Tongue (tissue), 2 donors: Measurements from ENCODE around the gene TRIM69. TPM values are rescaled to one million over a fixed set of nuclear protein-coding genes. Genes with fewer than 3 reads are reported as not detected.
A peak's percentile ranks its signal among the peaks of the same experiment; 100 is the strongest.
"Not testable (repeated sequence)": the region's sequence is repeated elsewhere in the genome, so short reads cannot be mapped to it uniquely, and the experiment has no call there.

Experiments used
- DNase-seq: peaks from one replicate; pipeline ENCODE4 v3.0.0-alpha.2; 2015
- total RNA-seq: library from RNA; depleted of rRNA; stranded (reverse); fragments of >200 nt; gene quantifications from one replicate; pipeline ENCODE4 v1.2.3, GENCODE V29; 2014

The TRIM69 gene, protein sequence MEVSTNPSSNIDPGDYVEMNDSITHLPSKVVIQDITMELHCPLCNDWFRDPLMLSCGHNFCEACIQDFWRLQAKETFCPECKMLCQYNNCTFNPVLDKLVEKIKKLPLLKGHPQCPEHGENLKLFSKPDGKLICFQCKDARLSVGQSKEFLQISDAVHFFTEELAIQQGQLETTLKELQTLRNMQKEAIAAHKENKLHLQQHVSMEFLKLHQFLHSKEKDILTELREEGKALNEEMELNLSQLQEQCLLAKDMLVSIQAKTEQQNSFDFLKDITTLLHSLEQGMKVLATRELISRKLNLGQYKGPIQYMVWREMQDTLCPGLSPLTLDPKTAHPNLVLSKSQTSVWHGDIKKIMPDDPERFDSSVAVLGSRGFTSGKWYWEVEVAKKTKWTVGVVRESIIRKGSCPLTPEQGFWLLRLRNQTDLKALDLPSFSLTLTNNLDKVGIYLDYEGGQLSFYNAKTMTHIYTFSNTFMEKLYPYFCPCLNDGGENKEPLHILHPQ
- total RNA-seq, result 36.8 TPM

DNA sequence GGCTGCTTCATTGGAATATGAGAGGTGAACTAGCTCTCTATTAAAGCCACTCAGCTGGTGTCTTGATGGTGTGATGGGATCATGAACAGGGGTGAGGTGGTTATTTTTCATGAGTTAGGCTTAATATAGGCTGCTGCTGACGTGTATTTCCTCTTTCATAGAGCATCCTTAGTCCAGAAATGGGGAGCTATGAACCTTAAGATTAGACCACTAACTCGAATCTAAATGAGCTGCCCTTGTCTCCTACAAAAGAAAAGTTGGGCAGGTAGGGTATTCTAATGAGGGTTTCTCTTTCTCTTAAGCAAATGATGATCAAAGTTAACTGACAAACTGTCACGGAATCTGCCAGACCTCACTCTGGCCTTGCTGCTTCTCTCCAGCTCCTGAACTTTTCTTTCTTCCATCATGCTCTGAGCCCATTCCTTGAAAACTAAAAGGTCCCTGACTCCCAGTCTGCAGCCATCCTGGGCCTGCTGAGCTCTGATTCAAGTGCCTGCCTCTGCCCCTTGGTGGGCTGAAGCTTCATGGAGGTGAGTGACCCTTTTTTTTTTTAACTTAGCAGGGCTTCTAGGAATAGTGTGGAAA is at the start of gene TRIM69:
TRIM69 (plus strand) TSS at position 348 of the 585 bp plus-strand sequence; CDS start at position 525, 177 bp downstream.
- DNase-seq, result no peak

DNA sequence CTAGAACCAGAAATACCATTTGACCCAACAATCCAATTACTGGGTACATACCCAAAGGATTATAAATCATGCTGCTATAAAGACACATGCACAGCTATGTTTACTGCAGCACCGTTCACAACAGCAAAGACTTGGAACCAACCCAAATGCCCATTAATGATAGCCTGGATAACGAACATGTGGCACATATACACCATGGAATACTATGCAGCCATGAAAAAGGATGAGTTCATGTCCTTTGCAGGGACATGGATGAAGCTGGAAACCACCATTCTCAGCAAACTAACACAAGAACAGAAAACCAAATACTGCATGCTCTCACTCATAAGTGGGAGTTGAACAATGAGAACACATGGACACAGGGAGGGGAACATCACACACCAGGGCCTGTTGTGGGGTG is 47.0 kb upstream of the TRIM69 start:
- not testable (repeated sequence) for DNase-seq

DNA sequence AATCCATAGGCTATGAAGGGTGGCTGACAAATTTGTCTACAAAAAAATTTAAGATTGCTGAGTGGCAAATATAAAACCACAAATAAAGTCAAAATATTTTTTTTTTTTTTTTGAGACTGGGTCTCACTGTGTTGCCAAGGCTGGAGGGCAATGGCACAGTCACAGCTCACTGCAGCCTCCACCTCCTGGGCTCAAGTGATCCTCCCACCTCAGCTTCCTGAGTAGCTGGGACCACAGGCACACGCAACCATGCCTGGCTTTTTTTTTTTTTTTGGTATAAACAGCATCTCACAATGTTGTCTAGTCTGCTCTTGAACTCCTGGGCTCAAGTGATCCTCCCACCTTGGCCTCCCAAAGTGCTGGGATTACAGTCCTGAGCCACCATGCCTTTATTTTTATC is 46.1 kb upstream of the TRIM69 start:
- DNase-seq, result not testable (repeated sequence)

DNA sequence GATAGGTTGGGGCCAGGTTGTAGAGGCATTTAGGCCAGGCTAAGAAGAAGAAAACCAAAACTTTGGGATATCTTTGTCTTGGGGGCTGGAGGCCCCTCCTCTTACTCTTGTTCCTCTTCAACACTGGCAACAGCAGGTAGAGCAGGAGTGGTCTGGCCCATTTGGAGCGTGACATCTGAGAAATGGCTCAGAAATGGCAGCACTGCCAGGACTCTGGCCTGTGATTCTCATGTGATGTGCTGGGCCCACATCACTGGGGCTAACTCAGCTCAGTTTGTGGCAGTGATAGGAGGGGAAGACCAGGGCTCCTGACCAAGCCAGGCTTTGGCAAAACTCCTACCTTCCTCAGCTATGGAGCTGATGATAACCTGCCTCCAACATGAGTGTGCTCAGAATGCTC is 43.7 kb upstream of the TRIM69 start:
- DNase-seq, result no peak

DNA sequence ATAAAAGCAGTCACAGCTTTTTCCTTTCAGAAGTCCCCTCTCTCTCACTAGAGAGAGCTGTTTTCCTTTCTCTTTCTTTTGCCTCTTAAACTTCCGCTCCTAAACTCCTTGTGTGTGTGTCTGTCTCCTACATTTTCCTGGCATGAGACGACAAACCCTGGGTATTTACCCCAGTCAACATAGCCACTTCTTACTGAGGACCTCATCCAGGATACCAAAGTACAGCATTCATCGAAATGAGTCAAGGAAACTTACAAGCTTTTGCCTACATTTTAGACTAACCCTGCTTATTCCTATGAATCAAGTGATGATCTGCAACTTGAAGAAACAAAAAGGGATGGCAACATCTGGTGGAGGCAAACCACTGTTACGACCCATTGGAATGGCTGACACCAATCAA is 41.9 kb upstream of the TRIM69 start:
- no peak for DNase-seq

DNA sequence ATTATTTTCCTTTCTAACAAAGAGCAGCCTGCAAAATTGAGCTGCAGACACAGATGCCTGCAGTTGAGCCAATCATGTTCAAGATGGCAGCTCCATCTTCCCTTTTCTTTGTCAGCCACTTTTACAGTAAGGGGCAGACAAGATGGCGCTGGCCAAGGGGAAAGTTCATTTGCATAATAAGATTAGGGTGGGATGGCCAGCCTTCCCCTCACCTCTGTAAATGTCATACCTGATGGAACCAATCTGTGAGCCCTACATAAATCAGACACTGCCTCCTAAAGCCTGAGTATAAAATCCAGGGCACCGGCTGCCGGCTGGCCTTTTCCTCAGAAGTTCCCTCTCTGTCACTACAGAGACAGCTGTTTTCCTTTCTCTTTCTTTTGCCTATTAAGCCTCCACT is 41.0 kb upstream of the TRIM69 start:
- no peak for DNase-seq

DNA sequence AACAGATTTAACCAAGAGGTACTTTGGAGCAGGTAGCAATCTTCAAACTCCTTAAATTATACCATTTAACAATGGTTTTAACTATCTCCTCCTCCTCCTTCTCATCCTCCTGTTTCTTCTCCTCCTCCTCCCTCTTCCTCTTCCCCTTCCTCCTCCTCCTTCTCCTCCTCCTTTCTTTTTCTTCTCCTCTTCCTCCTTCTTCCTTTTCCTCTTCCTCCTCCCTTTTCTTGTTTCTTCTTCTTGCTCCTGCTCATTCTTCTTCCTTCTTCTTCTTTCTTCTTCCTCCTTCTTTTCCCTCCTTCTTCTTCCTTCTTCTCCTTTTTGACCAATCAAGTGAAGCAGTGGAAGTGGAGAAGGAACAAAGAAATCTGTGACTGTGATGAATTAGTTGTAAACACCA is 39.3 kb upstream of the TRIM69 start:
- DNase-seq, result no peak

DNA sequence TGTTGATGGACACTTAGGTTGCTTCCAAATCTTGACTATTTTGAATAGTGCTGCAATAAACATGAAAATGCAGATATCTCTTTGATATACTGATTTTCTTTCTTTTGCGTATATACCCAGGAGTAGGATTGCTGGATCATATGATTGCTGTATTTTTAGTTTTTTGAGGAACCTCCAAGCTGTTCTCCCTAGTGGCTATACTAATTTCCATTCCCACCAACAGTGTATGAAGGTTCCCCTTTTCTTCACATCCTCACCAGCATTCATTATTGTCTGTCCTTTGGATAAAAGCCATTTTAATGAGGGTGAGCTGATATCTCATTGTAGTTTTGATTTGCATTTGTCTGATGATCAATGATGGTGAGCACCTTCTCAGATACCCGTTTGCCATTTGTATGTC is 37.7 kb upstream of the TRIM69 start:
- no peak for DNase-seq

DNA sequence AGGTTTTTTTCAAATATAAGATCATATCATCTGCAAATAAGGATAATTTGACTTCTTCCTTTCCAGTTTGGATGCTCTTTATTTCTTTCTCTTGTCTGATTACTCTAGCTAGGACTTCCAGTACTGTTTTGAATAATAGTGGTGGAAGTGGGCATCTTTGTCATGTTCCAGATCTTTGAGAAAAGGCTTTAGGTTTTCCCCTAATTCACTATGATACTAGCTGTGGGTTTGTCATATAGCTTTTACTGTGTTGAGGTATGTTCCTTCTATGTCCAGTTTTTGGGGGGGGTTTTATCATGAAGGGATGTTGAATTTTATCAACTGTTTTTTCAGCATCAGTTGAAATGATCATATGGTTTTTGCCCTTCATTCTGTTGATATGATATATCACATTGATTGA is 35.7 kb upstream of the TRIM69 start:
- not testable (repeated sequence) for DNase-seq

DNA sequence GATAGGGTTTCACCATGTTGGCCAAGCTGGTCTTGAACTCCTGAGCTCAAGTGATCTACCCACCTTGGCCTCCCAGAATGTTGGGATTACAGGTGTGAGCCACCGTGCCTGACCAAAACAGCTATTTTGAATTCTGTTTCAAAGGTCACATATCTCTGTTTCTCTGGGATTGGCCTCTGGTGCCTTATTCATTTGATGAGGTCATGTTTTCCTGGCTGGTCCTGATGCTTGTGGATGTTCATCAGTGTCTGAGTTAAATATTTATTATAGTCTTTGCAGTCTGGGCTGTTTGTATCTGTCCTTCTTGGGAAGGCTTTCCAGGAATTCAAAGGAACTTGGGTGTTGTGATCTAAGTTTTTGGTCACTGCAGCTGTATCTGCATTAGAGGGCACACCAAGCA is 30.3 kb upstream of the TRIM69 start:
- DNase-seq, result no peak

DNA sequence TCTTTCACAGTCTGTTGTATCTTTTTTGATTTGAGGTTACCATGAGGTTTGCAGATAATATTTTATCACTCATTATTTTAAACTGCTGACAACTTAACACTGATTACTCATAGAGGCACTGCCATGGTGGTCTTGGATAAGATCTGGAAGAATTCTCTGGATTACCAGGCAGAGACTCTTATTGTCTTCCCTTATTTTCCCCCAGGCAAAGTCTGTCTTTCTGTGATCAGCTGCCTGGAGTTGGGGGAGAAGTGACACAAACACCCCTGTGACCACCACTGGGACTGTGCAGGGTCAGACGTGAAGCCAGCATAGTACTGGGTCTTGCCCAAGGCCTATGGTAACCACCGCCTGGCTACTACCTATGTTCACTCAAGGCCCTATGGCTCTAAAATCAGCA is 29.9 kb upstream of the TRIM69 start:
- no peak for DNase-seq

DNA sequence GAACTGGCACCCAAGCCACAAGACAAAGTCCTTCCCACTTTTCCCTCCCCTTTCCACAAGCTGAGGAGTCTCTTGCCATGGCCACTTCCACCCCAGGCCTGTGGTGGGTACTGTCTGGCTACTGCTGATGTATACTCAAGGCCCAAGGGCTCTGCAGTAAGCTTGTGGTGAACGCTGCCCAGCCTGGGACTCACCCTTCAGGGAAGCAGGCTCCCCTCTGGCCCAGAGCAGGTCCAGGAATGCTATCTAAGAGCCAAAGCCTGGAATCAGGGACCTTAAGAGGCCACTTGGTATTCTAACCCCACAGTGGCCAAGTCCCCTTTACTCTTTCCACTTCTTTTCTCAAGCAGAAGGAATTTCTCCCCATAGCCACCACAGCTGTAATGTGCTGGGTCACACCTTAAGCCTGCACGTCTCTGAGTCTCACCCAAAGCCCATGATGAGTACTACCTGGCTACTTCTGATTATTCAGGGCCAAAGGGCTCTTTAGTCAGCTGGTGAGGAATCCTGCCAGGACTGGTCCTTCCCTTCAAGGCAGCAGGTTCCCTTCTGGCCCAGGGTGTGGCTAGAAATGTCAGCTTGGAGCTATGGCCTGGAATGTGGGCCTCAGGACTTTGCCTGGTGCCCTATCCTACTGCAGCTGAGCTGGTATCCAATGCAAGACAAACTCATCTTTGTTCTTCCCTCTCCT is 29.2 kb upstream of the TRIM69 start:
- no peak for DNase-seq

DNA sequence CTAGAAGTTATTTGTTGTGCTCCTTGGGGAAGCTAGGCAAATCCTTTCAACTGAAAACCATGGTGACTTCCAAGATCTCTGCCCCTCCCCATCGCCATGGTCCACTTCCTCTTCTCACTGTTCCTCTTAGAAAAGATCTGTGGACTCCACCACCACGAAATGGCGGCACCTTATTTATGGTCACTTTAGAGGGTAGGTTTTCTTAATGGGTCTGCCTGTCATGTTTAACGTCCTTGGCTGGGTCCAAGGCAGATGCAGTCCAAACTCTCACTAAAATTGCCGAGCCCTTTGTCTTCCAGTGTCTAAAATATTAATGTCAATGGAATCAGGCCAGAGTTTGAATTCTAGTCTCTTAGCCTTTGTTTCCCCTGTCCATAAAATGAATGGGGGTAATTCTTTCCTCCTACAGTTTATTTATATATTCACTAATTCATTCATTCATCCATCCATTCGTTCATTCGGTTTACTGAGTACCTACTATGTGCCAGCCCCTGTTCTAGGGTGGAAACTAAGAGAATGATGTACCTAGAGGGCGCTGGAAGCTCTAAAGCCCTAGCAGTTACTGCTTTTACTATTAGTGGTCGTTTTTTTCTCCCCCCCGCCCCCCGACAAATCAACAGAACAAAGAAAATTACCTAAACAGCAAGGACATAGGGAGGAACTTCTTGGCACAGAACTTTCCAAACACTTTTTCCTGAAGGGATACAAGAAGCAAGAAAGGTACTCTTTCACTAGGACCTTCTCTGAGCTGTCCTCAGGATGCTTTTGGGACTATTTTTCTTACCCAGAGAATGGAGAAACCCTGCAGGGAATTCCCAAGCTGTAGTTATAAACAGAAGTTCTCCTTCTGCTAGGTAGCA is 25.9 kb upstream of the TRIM69 start:
- DNase-seq, result no peak

DNA sequence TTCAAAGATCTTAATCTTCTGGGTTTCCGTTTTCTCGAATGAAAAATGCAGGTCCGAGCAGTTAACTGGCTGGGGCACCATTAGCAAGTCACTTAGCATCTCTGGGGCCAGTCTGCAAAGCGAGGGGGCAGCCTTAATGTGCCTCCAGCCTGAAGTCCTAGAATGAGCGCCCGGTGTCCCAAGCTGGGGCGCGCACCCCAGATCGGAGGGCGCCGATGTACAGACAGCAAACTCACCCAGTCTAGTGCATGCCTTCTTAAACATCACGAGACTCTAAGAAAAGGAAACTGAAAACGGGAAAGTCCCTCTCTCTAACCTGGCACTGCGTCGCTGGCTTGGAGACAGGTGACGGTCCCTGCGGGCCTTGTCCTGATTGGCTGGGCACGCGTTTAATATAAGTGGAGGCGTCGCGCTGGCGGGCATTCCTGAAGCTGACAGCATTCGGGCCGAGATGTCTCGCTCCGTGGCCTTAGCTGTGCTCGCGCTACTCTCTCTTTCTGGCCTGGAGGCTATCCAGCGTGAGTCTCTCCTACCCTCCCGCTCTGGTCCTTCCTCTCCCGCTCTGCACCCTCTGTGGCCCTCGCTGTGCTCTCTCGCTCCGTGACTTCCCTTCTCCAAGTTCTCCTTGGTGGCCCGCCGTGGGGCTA is 25.1 kb upstream of the TRIM69 start, which contains the start of the genes B2M and PATL2:
B2M (plus strand) TSS at position 422 of the 647 bp plus-strand sequence; CDS start at position 452, 30 bp downstream.
PATL2 (minus strand) TSS at position 228 of the 647 bp plus-strand sequence. CDS start 34,833 bp downstream, outside the sequence.
- peak; percentile 98 for DNase-seq

DNA sequence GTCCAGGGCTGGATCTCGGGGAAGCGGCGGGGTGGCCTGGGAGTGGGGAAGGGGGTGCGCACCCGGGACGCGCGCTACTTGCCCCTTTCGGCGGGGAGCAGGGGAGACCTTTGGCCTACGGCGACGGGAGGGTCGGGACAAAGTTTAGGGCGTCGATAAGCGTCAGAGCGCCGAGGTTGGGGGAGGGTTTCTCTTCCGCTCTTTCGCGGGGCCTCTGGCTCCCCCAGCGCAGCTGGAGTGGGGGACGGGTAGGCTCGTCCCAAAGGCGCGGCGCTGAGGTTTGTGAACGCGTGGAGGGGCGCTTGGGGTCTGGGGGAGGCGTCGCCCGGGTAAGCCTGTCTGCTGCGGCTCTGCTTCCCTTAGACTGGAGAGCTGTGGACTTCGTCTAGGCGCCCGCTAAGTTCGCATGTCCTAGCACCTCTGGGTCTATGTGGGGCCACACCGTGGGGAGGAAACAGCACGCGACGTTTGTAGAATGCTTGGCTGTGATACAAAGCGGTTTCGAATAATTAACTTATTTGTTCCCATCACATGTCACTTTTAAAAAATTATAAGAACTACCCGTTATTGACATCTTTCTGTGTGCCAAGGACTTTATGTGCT is 24.5 kb upstream of the TRIM69 start:
- DNase-seq, result peak; percentile 70

DNA sequence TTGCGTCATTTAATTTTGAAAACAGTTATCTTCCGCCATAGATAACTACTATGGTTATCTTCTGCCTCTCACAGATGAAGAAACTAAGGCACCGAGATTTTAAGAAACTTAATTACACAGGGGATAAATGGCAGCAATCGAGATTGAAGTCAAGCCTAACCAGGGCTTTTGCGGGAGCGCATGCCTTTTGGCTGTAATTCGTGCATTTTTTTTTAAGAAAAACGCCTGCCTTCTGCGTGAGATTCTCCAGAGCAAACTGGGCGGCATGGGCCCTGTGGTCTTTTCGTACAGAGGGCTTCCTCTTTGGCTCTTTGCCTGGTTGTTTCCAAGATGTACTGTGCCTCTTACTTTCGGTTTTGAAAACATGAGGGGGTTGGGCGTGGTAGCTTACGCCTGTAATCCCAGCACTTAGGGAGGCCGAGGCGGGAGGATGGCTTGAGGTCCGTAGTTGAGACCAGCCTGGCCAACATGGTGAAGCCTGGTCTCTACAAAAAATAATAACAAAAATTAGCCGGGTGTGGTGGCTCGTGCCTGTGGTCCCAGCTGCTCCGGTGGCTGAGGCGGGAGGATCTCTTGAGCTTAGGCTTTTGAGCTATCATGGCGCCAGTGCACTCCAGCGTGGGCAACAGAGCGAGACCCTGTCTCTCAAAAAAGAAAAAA is 23.9 kb upstream of the TRIM69 start:
- DNase-seq, result peak; percentile 81

DNA sequence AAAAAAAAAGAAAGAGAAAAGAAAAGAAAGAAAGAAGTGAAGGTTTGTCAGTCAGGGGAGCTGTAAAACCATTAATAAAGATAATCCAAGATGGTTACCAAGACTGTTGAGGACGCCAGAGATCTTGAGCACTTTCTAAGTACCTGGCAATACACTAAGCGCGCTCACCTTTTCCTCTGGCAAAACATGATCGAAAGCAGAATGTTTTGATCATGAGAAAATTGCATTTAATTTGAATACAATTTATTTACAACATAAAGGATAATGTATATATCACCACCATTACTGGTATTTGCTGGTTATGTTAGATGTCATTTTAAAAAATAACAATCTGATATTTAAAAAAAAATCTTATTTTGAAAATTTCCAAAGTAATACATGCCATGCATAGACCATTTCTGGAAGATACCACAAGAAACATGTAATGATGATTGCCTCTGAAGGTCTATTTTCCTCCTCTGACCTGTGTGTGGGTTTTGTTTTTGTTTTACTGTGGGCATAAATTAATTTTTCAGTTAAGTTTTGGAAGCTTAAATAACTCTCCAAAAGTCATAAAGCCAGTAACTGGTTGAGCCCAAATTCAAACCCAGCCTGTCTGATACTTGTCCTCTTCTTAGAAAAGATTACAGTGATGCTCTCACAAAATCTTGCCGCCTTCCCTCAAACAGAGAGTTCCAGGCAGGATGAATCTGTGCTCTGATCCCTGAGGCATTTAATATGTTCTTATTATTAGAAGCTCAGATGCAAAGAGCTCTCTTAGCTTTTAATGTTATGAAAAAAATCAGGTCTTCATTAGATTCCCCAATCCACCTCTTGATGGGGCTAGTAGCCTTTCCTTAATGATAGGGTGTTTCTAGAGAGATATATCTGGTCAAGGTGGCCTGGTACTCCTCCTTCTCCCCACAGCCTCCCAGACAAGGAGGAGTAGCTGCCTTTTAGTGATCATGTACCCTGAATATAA is 23.0 kb upstream of the TRIM69 start:
- peak; percentile 21 for DNase-seq

DNA sequence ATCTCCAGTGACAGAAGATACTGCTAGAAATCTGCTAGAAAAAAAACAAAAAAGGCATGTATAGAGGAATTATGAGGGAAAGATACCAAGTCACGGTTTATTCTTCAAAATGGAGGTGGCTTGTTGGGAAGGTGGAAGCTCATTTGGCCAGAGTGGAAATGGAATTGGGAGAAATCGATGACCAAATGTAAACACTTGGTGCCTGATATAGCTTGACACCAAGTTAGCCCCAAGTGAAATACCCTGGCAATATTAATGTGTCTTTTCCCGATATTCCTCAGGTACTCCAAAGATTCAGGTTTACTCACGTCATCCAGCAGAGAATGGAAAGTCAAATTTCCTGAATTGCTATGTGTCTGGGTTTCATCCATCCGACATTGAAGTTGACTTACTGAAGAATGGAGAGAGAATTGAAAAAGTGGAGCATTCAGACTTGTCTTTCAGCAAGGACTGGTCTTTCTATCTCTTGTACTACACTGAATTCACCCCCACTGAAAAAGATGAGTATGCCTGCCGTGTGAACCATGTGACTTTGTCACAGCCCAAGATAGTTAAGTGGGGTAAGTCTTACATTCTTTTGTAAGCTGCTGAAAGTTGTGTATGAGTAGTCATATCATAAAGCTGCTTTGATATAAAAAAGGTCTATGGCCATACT is 21.1 kb upstream of the TRIM69 start:
- no peak for DNase-seq
